Cardiac muscle cell (in vitro differentiated cells and primary cell): ENCODE results near the gene RPP25L. TPM values are rescaled to one million over a fixed set of nuclear protein-coding genes. Genes with fewer than 3 reads are reported as not detected.

Source experiments
- DNase-seq, 2 donors: peaks; one replicate each; pipeline versions ENCODE4 v3.0.0 to v3.0.0-alpha.2; 2010 to 2017; ENCODE audit warnings: low read depth in 1 of 2, low spot score in 1 of 2
- H3K27ac ChIP-seq: fragments of 200-600 bp; sonication (generic); 2 replicates; pipeline ENCODE4 v1.5.1; 2016
- H3K27me3 ChIP-seq: fragments of 200-600 bp; sonication (generic); 2 replicates; pipeline ENCODE4 v1.6.0; 2016; ENCODE audit warnings: control low read depth
- H3K36me3 ChIP-seq: fragments of 200-600 bp; sonication (generic); 2 replicates; pipeline ENCODE4 v1.5.1; 2016; ENCODE audit warnings: control low read depth
- H3K4me1 ChIP-seq: fragments of 200-600 bp; sonication (generic); 2 replicates; pipeline ENCODE4 v1.8.1; 2017; ENCODE audit warnings: low read depth, mild to moderate bottlenecking, mixed run types
- H3K4me3 ChIP-seq: fragments of 200-600 bp; sonication (generic); 2 replicates; pipeline ENCODE4 v1.5.1; 2016; ENCODE audit warnings: mild to moderate bottlenecking
- H3K9me3 ChIP-seq: fragments of 200-600 bp; sonication (generic); 2 replicates; pipeline ENCODE4 v1.5.1; 2017; ENCODE audit warnings: low read depth, mild to moderate bottlenecking, control low read depth
- polyA plus RNA-seq: library from polyadenylated mRNA; unstranded; fragments of >200 nt; fragmentation: Nextera tagmentation; extraction: Ambion mirVana; gene quantifications from 2 replicates; pipeline ENCODE4 v1.2.1, GENCODE V29; 2016
- total RNA-seq: library from RNA; depleted of rRNA; stranded (reverse); fragments of >200 nt; gene quantifications from 2 replicates; pipeline ENCODE4 v1.2.3, GENCODE V29; 2016
- TF ChIP-seq, protein P1 (sequence below): IDR thresholded peaks from 2 replicates; pipeline ENCODE4 v1.5.1; 2012; ENCODE audit warnings: low read depth, mild to moderate bottlenecking, low read length

Gene RPP25L, protein sequence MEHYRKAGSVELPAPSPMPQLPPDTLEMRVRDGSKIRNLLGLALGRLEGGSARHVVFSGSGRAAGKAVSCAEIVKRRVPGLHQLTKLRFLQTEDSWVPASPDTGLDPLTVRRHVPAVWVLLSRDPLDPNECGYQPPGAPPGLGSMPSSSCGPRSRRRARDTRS
- total RNA-seq (68.4 and 71.6 TPM in 2 replicates), polyA plus RNA-seq (84.3 and 89.4 TPM in 2 replicates)

DNA sequence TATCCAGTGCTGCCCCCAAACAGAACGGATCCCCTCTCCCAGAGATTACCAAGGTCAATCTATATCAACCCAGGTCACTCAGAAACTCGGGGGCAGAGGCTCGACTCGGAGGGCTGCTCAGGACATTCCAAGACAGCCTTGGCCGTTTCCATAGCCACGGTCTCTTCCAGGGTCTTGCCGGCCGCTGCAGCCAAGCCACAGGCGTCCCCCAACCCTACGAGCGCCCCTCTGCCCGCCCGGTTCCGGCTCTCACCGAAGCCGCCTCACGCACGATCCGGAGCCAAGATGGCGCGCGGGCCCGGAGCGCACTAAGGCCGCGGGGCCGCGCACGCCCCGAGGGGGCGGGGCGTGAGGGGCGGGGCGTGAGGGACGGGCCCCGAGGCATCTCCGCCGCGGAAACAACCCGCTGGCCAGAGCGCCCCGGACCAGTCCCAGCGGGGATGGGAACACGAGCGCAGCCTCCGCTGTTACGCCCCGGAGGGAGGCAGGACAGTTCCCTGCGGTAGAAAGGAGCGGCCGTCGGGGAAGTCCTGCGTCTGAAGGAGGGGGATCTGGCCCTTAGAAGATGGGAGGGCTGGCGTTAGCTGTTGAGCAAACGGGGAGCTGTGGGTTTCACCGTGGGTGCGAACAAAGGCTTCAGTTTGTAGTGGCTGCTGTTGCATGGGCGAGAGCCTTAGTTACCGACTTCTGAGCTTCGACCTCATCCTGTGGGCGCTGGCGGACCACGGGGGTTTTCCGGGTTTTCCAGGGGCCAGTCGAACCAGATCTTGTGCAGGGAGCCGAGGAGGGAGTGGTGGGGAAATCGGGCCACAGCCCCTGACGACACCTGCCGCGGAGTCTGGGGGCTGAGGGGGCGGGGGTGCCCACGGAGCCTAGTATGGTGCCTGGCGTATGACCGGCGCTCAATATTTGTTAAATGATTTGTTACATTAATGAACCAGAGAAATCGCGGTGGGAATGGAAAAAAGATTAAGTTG is at the start of gene RPP25L:
TSS of gene RPP25L (minus strand) at position 287 of the 977 bp plus-strand sequence. CDS start 801 bp downstream, outside the sequence.
- TF ChIP-seq, protein P1, sequence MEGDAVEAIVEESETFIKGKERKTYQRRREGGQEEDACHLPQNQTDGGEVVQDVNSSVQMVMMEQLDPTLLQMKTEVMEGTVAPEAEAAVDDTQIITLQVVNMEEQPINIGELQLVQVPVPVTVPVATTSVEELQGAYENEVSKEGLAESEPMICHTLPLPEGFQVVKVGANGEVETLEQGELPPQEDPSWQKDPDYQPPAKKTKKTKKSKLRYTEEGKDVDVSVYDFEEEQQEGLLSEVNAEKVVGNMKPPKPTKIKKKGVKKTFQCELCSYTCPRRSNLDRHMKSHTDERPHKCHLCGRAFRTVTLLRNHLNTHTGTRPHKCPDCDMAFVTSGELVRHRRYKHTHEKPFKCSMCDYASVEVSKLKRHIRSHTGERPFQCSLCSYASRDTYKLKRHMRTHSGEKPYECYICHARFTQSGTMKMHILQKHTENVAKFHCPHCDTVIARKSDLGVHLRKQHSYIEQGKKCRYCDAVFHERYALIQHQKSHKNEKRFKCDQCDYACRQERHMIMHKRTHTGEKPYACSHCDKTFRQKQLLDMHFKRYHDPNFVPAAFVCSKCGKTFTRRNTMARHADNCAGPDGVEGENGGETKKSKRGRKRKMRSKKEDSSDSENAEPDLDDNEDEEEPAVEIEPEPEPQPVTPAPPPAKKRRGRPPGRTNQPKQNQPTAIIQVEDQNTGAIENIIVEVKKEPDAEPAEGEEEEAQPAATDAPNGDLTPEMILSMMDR: no peak
- DNase-seq: peak; percentile 89 to 91
- H3K27me3 ChIP-seq: no peaks in the 10 kb centered on the region
- H3K27ac ChIP-seq: peak within 1 kb of the TSS; percentile 79
- peak within 1 kb of the TSS; percentile 58 for H3K4me3 ChIP-seq
- H3K9me3 ChIP-seq: no peaks in the 10 kb centered on the region
- peaks cover 4% of the 10 kb centered on the region for H3K36me3 ChIP-seq
- peaks cover 8% of the 10 kb centered on the region for H3K4me1 ChIP-seq

DNA sequence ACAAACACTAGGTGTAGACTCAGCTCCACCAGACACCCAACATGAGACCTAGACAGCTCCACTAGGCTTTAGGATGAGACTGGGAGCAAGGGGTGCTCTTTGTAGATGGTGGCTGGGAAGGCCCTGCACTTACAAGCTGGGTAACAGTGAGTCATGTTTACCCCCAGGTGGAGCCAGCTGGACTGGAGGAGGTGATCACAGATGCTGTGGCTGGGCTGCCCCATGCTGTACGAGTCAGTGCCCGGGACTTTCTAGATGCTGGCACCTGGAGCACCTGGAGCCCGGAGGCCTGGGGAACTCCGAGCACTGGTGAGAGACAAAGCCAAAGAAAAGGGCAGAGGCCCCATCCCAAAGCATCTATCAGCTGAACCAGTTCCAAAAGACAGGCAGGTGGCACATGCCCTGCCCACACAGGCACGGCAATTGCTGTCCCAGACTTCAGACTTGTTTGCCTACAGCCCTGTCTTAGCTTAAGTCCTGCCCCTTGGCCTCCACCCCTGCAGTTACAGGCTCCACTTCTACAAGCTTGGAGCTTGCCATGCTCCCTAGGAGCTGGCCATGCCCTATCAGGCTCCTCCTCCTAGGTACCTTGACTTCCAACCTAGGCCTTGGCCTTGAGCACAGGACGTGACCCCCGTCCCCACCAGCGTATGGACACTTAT is 47.8 kb upstream of the RPP25L start:
- TF ChIP-seq, protein P1: no peak
- no peak overlapping the region for H3K4me3 ChIP-seq
- no peaks in the 10 kb centered on the region for H3K27me3 ChIP-seq
- DNase-seq: no peak
- H3K9me3 ChIP-seq: no peaks in the 10 kb centered on the region
- no peaks in the 10 kb centered on the region for H3K36me3 ChIP-seq
- no peak overlapping the region for H3K27ac ChIP-seq
- peaks cover 7% of the 10 kb centered on the region for H3K4me1 ChIP-seq

DNA sequence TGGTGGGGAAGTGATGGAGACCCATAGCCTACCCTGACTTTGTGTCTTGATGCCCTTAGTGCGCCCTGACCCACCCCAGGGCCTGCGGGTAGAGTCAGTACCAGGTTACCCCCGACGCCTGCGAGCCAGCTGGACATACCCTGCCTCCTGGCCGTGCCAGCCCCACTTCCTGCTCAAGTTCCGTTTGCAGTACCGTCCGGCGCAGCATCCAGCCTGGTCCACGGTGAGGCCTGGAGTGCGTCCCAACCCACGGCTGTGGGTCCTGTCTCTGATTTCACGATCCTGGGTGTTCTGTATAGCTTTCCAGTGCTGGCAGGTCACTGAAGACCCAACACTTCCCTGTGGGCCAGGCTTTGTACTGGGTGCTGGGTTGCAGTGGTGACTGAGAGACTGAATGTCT is 46.6 kb upstream of the RPP25L start:
- TF ChIP-seq, protein P1: no peak
- no peak for DNase-seq
- Histone ChIP-seq H3K4me3 (no peak overlapping the region), H3K27ac (no peak overlapping the region), H3K27me3 (no peaks in the 10 kb centered on the region), H3K9me3 (no peaks in the 10 kb centered on the region), H3K4me1 (peaks cover 17% of the 10 kb centered on the region), H3K36me3 (no peaks in the 10 kb centered on the region)

DNA sequence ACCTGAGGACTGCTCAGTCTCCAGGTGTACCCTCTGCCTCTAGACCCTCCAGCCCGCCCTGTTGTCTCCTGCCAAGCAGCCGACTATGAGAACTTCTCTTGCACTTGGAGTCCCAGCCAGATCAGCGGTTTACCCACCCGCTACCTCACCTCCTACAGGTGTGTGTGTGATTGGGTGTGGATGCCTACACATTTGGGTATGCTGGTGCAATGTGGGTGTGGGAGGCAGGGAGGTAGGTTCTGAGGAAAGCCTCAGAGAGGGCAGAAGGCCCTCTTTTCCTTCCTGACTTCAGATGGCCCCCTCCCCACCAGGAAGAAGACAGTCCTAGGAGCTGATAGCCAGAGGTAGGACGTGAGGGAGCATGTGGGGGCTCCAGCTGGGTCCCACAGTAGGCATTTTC is 45.1 kb upstream of the RPP25L start:
- no peaks in the 10 kb centered on the region for H3K9me3 ChIP-seq
- TF ChIP-seq, protein P1: no peak
- H3K27me3 ChIP-seq: no peaks in the 10 kb centered on the region
- no peak for DNase-seq
- peaks cover 29% of the 10 kb centered on the region for H3K4me1 ChIP-seq
- H3K36me3 ChIP-seq: no peaks in the 10 kb centered on the region
- H3K4me3 ChIP-seq: no peak overlapping the region
- H3K27ac ChIP-seq: no peak overlapping the region

DNA sequence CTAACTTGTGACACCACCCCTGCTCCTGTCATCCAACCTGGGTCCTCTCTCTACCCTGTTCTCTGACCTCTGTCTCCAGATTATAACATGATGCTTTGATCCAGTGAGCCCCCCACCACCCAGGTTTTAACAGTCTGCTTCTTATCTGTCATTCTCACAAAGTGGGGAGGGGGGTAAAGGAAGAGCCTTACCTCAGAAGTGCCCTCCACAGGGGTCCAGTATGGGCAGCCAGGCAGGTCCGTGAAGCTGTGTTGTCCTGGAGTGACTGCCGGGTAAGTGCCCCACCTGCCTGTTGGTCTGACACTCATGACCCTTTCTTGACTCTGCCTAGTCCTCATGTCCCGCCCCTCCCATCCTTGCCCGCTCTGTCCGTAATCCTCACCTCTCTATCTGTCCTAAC is 43.5 kb upstream of the RPP25L start:
- TF ChIP-seq, protein P1: no peak
- no peak for DNase-seq
- Histone ChIP-seq H3K4me1 (peaks cover 34% of the 10 kb centered on the region), H3K4me3 (no peak overlapping the region), H3K36me3 (peaks cover 1% of the 10 kb centered on the region), H3K9me3 (no peaks in the 10 kb centered on the region), H3K27ac (no peak overlapping the region), H3K27me3 (no peaks in the 10 kb centered on the region)
